ENCODE measurements around the gene INIP. TPM values are rescaled to one million over a fixed set of nuclear protein-coding genes. Genes with fewer than 3 reads are reported as not detected.

The INIP gene
- total RNA-seq, 1 donor from 2014 or later: 15.1 TPM

DNA sequence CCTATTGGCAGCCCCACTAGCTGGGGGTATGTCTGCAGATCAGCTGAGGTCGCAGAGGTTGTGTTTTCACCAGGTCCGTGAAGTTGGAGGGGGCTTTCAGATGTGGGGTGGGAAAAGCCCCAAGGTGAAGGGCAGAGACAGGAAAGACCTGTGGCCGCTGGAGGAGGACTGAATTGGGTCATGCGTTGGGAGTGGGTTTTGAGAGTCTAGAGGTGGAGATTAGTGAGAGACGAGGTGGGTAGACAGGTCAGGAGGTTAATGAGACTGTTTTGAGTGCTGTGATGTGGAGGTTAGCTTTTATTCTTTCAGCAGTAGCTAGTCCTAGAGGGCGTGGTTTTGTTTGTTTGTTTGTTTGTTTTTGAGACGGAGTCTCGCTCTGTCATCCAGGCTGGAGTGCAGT, 42.9 kb upstream of the INIP start:
- DNase-seq (ENCODE audit: low read depth): no peak
- H3K4me3 ChIP-seq (ENCODE audit: low read depth, low read length): no peak overlapping the region
- TF ChIP-seq, protein P1, sequence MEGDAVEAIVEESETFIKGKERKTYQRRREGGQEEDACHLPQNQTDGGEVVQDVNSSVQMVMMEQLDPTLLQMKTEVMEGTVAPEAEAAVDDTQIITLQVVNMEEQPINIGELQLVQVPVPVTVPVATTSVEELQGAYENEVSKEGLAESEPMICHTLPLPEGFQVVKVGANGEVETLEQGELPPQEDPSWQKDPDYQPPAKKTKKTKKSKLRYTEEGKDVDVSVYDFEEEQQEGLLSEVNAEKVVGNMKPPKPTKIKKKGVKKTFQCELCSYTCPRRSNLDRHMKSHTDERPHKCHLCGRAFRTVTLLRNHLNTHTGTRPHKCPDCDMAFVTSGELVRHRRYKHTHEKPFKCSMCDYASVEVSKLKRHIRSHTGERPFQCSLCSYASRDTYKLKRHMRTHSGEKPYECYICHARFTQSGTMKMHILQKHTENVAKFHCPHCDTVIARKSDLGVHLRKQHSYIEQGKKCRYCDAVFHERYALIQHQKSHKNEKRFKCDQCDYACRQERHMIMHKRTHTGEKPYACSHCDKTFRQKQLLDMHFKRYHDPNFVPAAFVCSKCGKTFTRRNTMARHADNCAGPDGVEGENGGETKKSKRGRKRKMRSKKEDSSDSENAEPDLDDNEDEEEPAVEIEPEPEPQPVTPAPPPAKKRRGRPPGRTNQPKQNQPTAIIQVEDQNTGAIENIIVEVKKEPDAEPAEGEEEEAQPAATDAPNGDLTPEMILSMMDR (conservative IDR thresholded peaks at IDR 0.05; ENCODE audit: low read depth, low read length): no peak

DNA sequence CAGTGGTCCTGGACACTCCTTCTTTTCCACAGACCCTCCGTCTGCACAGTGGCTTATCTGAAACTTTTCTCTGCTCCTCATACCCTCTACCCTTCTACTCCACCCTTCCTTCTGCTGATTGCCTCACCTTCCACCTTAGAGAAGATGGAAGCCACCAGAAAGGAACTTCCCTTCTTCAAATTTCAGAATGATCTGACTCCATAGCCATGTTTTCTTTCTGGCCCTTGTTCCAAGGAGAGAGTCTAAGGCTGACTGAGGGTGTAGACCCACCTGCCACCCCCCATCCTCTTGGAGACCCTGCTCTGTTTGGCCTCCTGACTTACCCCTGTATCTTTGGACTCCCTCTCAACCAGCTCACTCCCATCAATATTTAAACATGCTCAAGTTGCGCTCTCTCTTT, 40.0 kb upstream of the INIP start:
- no peak overlapping the region for H3K4me3 ChIP-seq (ENCODE audit: low read depth, low read length)
- no peak for DNase-seq (ENCODE audit: low read depth)
- TF ChIP-seq, protein P1 (conservative IDR thresholded peaks at IDR 0.05; ENCODE audit: low read depth, low read length): no peak

DNA sequence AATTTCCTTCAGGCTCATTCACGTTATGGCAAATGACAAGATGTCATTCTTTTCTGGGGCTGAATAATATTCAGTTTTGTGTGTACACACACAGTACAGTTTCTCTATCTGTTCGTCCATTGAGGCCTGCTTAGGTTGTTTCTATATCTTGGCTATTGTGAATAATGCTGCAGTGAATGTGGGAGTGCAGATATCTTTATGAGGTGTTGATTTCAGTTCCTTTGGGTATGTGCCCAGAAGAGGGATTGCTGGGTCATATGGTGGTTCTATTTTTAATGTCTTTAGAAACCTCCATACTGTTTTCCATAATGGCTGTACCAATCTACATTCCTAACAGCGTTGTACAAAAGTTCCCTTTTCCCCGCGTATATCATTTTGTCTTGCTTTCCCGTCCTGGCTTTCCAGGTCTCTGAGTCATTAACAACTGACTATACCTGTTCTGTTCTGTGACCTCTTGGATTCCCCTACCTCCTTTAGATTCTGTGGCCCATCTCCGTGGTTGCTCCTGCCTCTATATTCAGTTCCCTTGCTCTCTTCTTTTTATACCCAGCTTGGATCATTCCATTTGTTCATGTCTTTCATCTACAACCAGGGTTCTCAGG, 39.5 kb upstream of the INIP start:
- TF ChIP-seq, protein P1 (conservative IDR thresholded peaks at IDR 0.05; ENCODE audit: low read depth, low read length): no peak
- H3K4me3 ChIP-seq (ENCODE audit: low read depth, low read length): no peak overlapping the region
- DNase-seq (ENCODE audit: low read depth): no peak

DNA sequence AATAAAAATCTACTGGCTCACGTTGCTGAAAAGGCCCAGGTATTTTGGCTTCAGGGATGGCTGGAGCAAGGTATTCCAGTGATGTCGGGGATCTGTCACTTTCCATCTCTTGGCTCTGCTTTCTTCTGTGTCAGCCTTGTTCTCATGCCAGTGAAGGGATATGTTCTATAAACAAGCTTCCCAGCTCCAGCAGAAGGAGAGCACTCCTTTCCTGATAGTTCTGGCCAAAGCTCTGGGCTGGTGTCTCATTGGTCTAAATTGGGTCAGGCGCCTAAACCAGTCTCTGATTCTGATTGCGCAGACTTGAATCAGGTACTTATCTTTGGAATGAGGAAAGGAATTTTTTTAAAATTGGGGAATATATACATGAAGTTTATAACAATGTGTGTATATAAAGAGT, 37.8 kb upstream of the INIP start:
- TF ChIP-seq, protein P1 (conservative IDR thresholded peaks at IDR 0.05; ENCODE audit: low read depth, low read length): no peak
- no peak for DNase-seq (ENCODE audit: low read depth)
- H3K4me3 ChIP-seq (ENCODE audit: low read depth, low read length): no peak overlapping the region

DNA sequence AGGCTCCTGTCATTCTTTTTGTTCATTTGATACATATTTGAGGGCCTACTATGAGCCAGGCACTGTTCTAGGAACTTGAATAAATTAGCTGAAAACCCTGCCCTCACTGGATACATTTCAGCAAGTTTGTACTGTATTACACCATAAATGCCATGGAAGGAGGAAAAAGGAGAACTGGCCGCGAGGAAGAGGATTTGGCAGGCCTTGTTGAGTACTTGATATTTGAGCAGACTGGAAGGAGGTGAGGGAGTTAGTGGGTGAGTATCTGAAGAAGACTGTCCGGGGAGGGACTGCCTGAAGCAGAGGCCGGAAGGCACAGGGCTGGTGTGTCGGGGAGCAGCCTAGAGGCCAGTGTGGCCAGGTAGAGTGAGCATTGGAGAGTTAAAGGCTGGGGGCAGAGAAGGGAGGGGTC, 37.1 kb upstream of the INIP start:
- TF ChIP-seq, protein P1 (conservative IDR thresholded peaks at IDR 0.05; ENCODE audit: low read depth, low read length): no peak
- no peak overlapping the region for H3K4me3 ChIP-seq (ENCODE audit: low read depth, low read length)
- DNase-seq (ENCODE audit: low read depth): no peak

DNA sequence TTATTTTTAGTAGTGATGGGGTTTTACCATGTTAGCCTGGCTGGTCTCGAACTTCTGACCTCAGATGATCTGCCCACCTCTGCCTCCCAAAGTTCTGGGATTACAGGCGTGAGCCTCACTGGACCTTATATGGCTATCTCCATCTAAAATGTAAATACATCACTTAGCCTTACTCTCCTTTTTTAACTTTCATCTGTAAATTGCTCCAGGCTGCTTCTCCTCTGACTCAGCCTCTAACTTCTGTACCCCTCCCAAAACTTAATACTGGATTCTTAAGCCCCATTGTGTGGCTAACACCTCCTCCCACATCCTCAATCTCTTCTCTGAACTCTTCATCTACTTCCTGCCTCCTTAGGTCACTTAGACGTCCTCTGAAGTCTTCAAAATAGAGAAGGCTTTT, 36.7 kb upstream of the INIP start:
- DNase-seq (ENCODE audit: low read depth): no peak
- TF ChIP-seq, protein P1 (conservative IDR thresholded peaks at IDR 0.05; ENCODE audit: low read depth, low read length): no peak
- no peak overlapping the region for H3K4me3 ChIP-seq (ENCODE audit: low read depth, low read length)

DNA sequence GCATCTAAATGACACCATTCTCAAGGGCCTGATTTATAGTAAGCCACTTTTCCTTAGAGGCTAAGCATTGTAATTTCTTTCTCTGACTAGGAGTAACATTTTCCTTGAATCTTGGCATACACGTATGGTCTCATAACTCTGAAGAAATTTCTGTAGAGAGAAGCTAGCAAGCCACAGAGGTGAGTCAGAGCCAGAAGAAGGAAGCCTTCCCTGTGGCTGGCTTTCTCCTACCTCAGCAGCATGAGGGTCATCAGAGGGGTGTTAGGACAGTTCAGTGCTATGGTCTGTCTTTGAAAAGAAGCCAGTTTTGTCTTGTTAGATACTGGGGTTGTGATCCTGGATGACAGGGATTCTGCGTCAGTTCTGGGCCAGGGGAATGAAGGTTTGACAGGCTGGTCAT, 35.8 kb upstream of the INIP start:
- no peak for DNase-seq (ENCODE audit: low read depth)
- H3K4me3 ChIP-seq (ENCODE audit: low read depth, low read length): no peak overlapping the region
- TF ChIP-seq, protein P1 (conservative IDR thresholded peaks at IDR 0.05; ENCODE audit: low read depth, low read length): no peak
